ENCODE data around the gene PRR29.

DNA sequence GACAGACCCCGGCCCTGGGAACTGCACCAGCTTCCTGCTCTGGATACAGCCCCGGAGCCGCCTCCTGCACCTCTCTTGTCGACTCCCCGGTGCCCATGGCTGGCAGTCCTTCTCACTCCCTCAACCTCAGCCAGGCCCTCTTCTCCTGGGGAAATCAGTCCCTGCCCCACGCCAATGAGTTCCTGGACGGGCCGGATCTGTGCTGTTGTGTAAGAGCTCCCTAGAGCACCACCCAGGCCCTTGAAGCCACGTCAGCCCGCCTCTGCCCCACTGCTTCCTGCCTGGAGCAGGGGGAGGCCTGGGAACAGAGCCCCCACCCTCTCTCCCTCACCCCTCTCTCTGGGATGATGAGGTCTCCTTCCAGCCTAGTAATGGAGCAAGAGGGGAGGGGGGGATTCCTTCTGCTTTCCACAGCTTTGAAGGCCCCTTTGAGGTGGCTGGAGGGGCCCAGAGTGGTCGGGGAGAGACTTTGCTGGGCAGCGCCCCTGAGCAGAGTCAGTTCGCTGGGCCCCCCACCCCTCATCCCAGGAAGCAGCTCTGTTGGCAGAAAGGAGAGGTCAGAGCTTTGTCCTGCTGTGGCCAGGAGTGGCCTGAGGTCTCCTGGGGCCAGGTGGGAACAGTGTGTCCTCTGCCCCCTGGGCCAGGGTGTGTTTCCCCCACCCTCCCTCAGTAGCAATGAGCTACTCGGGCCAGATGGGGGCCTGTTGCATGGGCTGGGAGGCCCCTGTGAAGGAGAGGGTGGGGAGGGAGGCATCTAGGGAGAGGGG lies 3.8 kb downstream of the PRR29 start:
- TF ChIP-seq, protein P1, sequence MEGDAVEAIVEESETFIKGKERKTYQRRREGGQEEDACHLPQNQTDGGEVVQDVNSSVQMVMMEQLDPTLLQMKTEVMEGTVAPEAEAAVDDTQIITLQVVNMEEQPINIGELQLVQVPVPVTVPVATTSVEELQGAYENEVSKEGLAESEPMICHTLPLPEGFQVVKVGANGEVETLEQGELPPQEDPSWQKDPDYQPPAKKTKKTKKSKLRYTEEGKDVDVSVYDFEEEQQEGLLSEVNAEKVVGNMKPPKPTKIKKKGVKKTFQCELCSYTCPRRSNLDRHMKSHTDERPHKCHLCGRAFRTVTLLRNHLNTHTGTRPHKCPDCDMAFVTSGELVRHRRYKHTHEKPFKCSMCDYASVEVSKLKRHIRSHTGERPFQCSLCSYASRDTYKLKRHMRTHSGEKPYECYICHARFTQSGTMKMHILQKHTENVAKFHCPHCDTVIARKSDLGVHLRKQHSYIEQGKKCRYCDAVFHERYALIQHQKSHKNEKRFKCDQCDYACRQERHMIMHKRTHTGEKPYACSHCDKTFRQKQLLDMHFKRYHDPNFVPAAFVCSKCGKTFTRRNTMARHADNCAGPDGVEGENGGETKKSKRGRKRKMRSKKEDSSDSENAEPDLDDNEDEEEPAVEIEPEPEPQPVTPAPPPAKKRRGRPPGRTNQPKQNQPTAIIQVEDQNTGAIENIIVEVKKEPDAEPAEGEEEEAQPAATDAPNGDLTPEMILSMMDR (conservative IDR thresholded peaks at IDR 0.05 in 1 of 2, IDR thresholded peaks at IDR 0.05 in 1 of 2; ENCODE audit: extremely low read depth in 1 of 2, insufficient read depth in 1 of 2, low read depth in 1 of 2, low read length in 2 of 2): no peak
- no peak for TF ChIP-seq EZH2 (IDR thresholded peaks at IDR 0.05; ENCODE audit: borderline replicate concordance, low read length)
